ENCODE results near the gene POLR3C. TPM values are rescaled to one million over a fixed set of nuclear protein-coding genes. Genes with fewer than 3 reads are reported as not detected.

Gene POLR3C
- total RNA-seq, 1 experiment from 2014 or later = 24.9 TPM

DNA sequence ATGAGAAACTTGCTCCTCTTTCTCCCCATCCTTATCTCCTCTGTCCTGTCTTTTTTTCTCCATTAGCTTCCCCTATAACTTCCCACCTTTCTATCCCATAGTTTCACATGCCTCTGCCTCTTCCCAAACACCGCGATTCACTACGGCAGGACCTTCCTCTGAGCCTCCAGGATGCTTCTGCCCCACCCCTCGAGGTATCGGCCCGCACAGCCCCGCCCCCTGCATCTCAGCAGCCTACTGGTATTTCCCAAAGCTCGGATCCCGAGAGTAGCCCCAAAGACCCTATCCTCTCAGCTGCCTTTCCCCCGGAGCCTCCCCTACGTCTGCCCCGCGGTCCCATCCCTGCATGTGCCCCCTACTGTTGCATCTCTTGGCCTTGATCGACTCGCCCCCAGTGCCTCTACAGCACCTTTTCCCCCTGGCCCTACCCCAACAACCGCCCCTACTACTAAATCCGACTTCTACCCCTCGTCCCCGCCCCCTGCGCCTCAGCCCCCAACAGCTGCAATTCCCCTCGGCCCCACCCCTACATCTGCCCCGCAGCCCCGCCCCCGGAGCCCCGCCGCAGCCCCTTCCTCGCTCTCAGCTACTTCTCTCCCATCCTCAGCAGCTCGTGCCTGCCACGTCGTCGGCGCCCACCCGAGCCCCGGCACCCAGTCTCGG, 34.4 kb downstream of the POLR3C start (continued):
- TF ChIP-seq, protein P1, sequence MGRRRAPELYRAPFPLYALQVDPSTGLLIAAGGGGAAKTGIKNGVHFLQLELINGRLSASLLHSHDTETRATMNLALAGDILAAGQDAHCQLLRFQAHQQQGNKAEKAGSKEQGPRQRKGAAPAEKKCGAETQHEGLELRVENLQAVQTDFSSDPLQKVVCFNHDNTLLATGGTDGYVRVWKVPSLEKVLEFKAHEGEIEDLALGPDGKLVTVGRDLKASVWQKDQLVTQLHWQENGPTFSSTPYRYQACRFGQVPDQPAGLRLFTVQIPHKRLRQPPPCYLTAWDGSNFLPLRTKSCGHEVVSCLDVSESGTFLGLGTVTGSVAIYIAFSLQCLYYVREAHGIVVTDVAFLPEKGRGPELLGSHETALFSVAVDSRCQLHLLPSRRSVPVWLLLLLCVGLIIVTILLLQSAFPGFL (CRISPR knock-in tag; IDR thresholded peaks at IDR 0.05; ENCODE audit: borderline replicate concordance) = 0 out of 2 replicates have a peak, but pooled peaks have one; percentile 37
- TF ChIP-seq, protein P2, sequence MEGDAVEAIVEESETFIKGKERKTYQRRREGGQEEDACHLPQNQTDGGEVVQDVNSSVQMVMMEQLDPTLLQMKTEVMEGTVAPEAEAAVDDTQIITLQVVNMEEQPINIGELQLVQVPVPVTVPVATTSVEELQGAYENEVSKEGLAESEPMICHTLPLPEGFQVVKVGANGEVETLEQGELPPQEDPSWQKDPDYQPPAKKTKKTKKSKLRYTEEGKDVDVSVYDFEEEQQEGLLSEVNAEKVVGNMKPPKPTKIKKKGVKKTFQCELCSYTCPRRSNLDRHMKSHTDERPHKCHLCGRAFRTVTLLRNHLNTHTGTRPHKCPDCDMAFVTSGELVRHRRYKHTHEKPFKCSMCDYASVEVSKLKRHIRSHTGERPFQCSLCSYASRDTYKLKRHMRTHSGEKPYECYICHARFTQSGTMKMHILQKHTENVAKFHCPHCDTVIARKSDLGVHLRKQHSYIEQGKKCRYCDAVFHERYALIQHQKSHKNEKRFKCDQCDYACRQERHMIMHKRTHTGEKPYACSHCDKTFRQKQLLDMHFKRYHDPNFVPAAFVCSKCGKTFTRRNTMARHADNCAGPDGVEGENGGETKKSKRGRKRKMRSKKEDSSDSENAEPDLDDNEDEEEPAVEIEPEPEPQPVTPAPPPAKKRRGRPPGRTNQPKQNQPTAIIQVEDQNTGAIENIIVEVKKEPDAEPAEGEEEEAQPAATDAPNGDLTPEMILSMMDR (IDR thresholded peaks at IDR 0.05) = no peak
- TF ChIP-seq GTF2I (CRISPR knock-in tag; conservative IDR thresholded peaks at IDR 0.05) = no peak

DNA sequence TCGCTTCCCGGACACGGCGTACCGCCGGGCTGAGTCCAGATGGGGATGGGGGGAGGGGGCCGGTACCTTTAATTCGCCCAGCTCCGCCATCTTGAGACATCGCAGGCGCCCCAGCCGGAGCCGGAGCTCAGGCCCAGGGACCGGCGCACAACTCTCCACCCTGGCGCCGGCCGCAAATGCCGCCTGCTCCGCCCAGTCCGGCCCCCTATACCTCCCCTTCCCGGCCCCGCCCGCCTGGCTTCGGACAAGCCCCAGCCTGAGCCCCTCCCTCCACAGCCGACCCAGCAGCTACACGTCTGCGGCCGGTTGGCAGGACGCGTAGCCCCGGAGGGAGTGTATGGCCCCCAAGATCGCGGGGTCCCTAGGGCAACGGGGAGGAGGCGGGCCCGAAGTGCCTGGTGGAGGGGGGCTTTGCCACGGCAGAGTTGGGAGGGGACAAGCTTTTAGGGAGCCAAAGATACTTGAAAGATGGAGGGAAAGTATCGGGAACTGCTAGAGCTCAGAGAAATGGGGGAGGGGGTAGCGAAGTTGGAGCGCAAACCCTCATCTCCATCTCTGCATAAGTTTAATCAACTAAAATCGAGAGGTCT, 35.0 kb downstream of the POLR3C start, which contains the start of gene PIAS3:
TSS of gene PIAS3 (minus strand) at position 181 of the 590 bp plus-strand sequence. CDS start at position 90, 91 bp downstream.
- peaks cover 41% of the 10 kb centered on the region for H3K36me3 Mint-ChIP-seq
- peak; percentile 98 for DNase-seq (ENCODE audit: low spot score)
- H3K4me3 Mint-ChIP-seq = peak within 1 kb of the TSS; percentile 98
- peak; percentile 82 for ATAC-seq
- CTCF ChIA-PET = interaction anchor here (0.6 to 5.3 kb wide), 28 partner anchors 12 to 180 kb away, joined by 3 to 254 read pairs (median 6); partner anchors contain the start of genes ANKRD34A, ANKRD35, ITGA10 and LIX1L
- peaks cover 17% of the 10 kb centered on the region for H3K4me1 Mint-ChIP-seq
- POLR2A ChIA-PET = interaction anchor here (0.6 to 3.1 kb wide), 23 partner anchors 10 to 193 kb away, joined by 3 to 48 read pairs (median 6); partner anchors contain the start of genes ANKRD34A, ANKRD35, ITGA10 and LIX1L
- peaks cover 5% of the 10 kb centered on the region for H3K9me3 Mint-ChIP-seq
- H3K27me3 Mint-ChIP-seq (ENCODE audit: low read depth) = no peaks in the 10 kb centered on the region
- peak within 1 kb of the TSS; percentile 92 for H3K27ac Mint-ChIP-seq
- TF ChIP-seq, protein P3, sequence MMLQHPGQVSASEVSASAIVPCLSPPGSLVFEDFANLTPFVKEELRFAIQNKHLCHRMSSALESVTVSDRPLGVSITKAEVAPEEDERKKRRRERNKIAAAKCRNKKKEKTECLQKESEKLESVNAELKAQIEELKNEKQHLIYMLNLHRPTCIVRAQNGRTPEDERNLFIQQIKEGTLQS (CRISPR knock-in tag; conservative IDR thresholded peaks at IDR 0.05) = no peak
- TF ChIP-seq ZBTB21 (CRISPR knock-in tag; IDR thresholded peaks at IDR 0.05; ENCODE audit: borderline replicate concordance) (no peak), ZNF219 (CRISPR knock-in tag; IDR thresholded peaks at IDR 0.05; ENCODE audit: borderline replicate concordance) (no peak), NR1H2 (CRISPR knock-in tag; IDR thresholded peaks at IDR 0.05) (no peak), SP1 (CRISPR knock-in tag; conservative IDR thresholded peaks at IDR 0.05) (peak; percentile 67), MXD4 (CRISPR knock-in tag; IDR thresholded peaks at IDR 0.05; ENCODE audit: borderline replicate concordance) (no peak), ATF1 (CRISPR knock-in tag; IDR thresholded peaks at IDR 0.05) (no peak), GTF2I (CRISPR knock-in tag; conservative IDR thresholded peaks at IDR 0.05) (no peak), MYBL2 (CRISPR knock-in tag; IDR thresholded peaks at IDR 0.05) (no peak), TEAD4 (CRISPR knock-in tag; IDR thresholded peaks at IDR 0.05) (no peak), ZNF232 (CRISPR knock-in tag; IDR thresholded peaks at IDR 0.05) (no peak), FOXK1 (CRISPR knock-in tag; IDR thresholded peaks at IDR 0.05) (no peak; the same call in none of the 2 replicates), IRF2 (CRISPR knock-in tag; IDR thresholded peaks at IDR 0.05; ENCODE audit: borderline replicate concordance, low read depth) (no peak), ZNF396 (CRISPR knock-in tag; IDR thresholded peaks at IDR 0.05; ENCODE audit: borderline replicate concordance) (no peak), SMAD3 (CRISPR knock-in tag; IDR thresholded peaks at IDR 0.05; ENCODE audit: borderline replicate concordance) (no peak)
- TF ChIP-seq, protein P4, sequence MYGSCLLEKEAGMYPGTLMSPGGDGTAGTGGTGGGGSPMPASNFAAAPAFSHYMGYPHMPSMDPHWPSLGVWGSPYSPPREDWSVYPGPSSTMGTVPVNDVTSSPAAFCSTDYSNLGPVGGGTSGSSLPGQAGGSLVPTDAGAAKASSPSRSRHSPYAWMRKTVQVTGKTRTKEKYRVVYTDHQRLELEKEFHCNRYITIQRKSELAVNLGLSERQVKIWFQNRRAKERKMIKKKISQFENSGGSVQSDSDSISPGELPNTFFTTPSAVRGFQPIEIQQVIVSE (CRISPR knock-in tag; IDR thresholded peaks at IDR 0.05; ENCODE audit: borderline replicate concordance) = no peak
- TF ChIP-seq, protein P5, sequence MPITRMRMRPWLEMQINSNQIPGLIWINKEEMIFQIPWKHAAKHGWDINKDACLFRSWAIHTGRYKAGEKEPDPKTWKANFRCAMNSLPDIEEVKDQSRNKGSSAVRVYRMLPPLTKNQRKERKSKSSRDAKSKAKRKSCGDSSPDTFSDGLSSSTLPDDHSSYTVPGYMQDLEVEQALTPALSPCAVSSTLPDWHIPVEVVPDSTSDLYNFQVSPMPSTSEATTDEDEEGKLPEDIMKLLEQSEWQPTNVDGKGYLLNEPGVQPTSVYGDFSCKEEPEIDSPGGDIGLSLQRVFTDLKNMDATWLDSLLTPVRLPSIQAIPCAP (CRISPR knock-in tag; IDR thresholded peaks at IDR 0.05) = no peak
- TF ChIP-seq, protein P6, sequence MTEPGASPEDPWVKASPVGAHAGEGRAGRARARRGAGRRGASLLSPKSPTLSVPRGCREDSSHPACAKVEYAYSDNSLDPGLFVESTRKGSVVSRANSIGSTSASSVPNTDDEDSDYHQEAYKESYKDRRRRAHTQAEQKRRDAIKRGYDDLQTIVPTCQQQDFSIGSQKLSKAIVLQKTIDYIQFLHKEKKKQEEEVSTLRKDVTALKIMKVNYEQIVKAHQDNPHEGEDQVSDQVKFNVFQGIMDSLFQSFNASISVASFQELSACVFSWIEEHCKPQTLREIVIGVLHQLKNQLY (CRISPR knock-in tag; IDR thresholded peaks at IDR 0.05) = no peak
- TF ChIP-seq, protein P7, sequence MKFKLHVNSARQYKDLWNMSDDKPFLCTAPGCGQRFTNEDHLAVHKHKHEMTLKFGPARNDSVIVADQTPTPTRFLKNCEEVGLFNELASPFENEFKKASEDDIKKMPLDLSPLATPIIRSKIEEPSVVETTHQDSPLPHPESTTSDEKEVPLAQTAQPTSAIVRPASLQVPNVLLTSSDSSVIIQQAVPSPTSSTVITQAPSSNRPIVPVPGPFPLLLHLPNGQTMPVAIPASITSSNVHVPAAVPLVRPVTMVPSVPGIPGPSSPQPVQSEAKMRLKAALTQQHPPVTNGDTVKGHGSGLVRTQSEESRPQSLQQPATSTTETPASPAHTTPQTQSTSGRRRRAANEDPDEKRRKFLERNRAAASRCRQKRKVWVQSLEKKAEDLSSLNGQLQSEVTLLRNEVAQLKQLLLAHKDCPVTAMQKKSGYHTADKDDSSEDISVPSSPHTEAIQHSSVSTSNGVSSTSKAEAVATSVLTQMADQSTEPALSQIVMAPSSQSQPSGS (CRISPR knock-in tag; IDR thresholded peaks at IDR 0.05; ENCODE audit: borderline replicate concordance, low read depth) = no peak
- TF ChIP-seq, protein P8, sequence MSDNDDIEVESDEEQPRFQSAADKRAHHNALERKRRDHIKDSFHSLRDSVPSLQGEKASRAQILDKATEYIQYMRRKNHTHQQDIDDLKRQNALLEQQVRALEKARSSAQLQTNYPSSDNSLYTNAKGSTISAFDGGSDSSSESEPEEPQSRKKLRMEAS (CRISPR knock-in tag; IDR thresholded peaks at IDR 0.05) = peak; percentile 53
- TF ChIP-seq, protein P9, sequence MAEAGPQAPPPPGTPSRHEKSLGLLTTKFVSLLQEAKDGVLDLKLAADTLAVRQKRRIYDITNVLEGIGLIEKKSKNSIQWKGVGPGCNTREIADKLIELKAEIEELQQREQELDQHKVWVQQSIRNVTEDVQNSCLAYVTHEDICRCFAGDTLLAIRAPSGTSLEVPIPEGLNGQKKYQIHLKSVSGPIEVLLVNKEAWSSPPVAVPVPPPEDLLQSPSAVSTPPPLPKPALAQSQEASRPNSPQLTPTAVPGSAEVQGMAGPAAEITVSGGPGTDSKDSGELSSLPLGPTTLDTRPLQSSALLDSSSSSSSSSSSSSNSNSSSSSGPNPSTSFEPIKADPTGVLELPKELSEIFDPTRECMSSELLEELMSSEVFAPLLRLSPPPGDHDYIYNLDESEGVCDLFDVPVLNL (CRISPR knock-in tag; IDR thresholded peaks at IDR 0.05; ENCODE audit: borderline replicate concordance, low read depth) = no peak
- TF ChIP-seq, protein P10, sequence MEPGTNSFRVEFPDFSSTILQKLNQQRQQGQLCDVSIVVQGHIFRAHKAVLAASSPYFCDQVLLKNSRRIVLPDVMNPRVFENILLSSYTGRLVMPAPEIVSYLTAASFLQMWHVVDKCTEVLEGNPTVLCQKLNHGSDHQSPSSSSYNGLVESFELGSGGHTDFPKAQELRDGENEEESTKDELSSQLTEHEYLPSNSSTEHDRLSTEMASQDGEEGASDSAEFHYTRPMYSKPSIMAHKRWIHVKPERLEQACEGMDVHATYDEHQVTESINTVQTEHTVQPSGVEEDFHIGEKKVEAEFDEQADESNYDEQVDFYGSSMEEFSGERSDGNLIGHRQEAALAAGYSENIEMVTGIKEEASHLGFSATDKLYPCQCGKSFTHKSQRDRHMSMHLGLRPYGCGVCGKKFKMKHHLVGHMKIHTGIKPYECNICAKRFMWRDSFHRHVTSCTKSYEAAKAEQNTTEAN (CRISPR knock-in tag; IDR thresholded peaks at IDR 0.05) = no peak
